ENCODE results near the gene MET. TPM values are rescaled to one million over a fixed set of nuclear protein-coding genes. Genes with fewer than 3 reads are reported as not detected.
A peak's percentile ranks its signal among the peaks of the same experiment; 100 is the strongest.

Gene MET
- total RNA-seq, 1 experiment from 2014 or later: 200 TPM

GRCh38 chr7:116689790-116690259 is 17.8 kb downstream of the MET start:
- ChIA-PET CTCF (no interaction called here), RAD21 (ENCODE audit: low non-redundant PET in 1 of 2, low total read pairs in 2 of 2, uncharacterized antibody in 2 of 2, unreplicated experiment in 2 of 2) (no interaction called here), POLR2A (interaction anchor here (0.9 kb wide), 1 partner anchor 16 kb away, joined by 3 read pairs; no protein-coding TSS in a partner anchor)
- peak; percentile 88 for TF ChIP-seq SP1 (IDR thresholded peaks at IDR 0.05; ENCODE audit: low read depth)
- peak; percentile 18 for TF ChIP-seq YY1 (IDR thresholded peaks at IDR 0.05; ENCODE audit: extremely low read depth, insufficient replicate concordance, low read depth, low read length)
- TF ChIP-seq FOSL1 (IDR thresholded peaks at IDR 0.05; ENCODE audit: low read depth): peak; percentile 59
- TF ChIP-seq CEBPB (IDR thresholded peaks at IDR 0.05; ENCODE audit: low read depth): peak; percentile 56; the same call in 1 of the 2 replicates
- no peak for TF ChIP-seq EZH2 (IDR thresholded peaks at IDR 0.05)
- TF ChIP-seq MAX (IDR thresholded peaks at IDR 0.05): 0 out of 2 replicates have a peak, but pooled peaks have one; percentile 15
- peak; percentile 78 for TF ChIP-seq JUND (IDR thresholded peaks at IDR 0.05)
- no peak for TF ChIP-seq EGR1 (IDR thresholded peaks at IDR 0.05; ENCODE audit: low read depth)
- 0 out of 2 replicates have a peak, but pooled peaks have one; percentile 15 for TF ChIP-seq RAD21 (IDR thresholded peaks at IDR 0.05; ENCODE audit: low read depth)
- Histone ChIP-seq H2AFZ (ENCODE audit: low read depth, low read length, poor library complexity, severe bottlenecking) (no peak overlapping the region), H3K27me3 (ENCODE audit: insufficient read depth, low read length) (no peaks in the 10 kb centered on the region), H3K4me2 (ENCODE audit: low read length) (peak overlapping the region; percentile 71), H4K20me1 (ENCODE audit: insufficient read depth) (no peaks in the 10 kb centered on the region), H3K4me3 (replicated peaks in 1 of 2; ENCODE audit: low read depth in 1 of 2, low read length in 2 of 2) (peak overlapping the region in 1 of 2 experiments; percentile 6; a peak in 1 of 4 replicates), H3K9me2 (ENCODE audit: insufficient read depth) (no peaks in the 10 kb centered on the region), H3K9ac (ENCODE audit: low read length) (peak overlapping the region; percentile 64), H3K27ac (ENCODE audit: low read depth, low read length) (peak overlapping the region; percentile 92), H3K4me1 (ENCODE audit: control insufficient read depth in 1 of 2, insufficient read depth in 2 of 2, low read length in 2 of 2) (peaks cover 90 to 100% of the 10 kb centered on the region in 2 experiments), H3K9me3 (ENCODE audit: control insufficient read depth in 1 of 2, insufficient read depth in 1 of 2, low read depth in 1 of 2, low read length in 2 of 2) (no peaks in the 10 kb centered on the region), H3K36me3 (ENCODE audit: control insufficient read depth in 1 of 2, insufficient read depth in 2 of 2, low read length in 2 of 2) (peaks cover 1 to 22% of the 10 kb centered on the region in 2 experiments; a peak in 2 of 4 replicates), H3K79me2 (ENCODE audit: insufficient read depth, low read length) (peaks cover 100% of the 10 kb centered on the region)
- BruUV-seq (replicated peaks): no TSS peak
- no peak for DNase-seq (ENCODE audit: low read depth, low spot score)
- ATAC-seq: peak; percentile 41
- intact Hi-C loops (cut with micrococcal nuclease): loop anchor here (5.0 kb wide), 2 partner anchors 87 to 112 kb away; no protein-coding TSS in a partner anchor

GRCh38 chr7:116691664-116692063 is 19.7 kb downstream of the MET start:
- H2AFZ ChIP-seq (ENCODE audit: low read depth, low read length, poor library complexity, severe bottlenecking): no peak overlapping the region
- BruUV-seq (replicated peaks): no TSS peak
- ChIA-PET CTCF (interaction anchor here (1.2 to 1.3 kb wide), 2 partner anchors 9 to 35 kb away, joined by 3 read pairs; no protein-coding TSS in a partner anchor), POLR2A (interaction anchor here (1.3 to 2.4 kb wide), 3 partner anchors 9 to 17 kb away, joined by 3 to 9 read pairs (median 3); no protein-coding TSS in a partner anchor), RAD21 (ENCODE audit: low non-redundant PET in 1 of 2, low total read pairs in 2 of 2, uncharacterized antibody in 2 of 2, unreplicated experiment in 2 of 2) (no interaction called here)
- DNase-seq (ENCODE audit: low read depth, low spot score): no peak
- H3K9ac ChIP-seq (ENCODE audit: low read length): peak overlapping the region; percentile 54
- intact Hi-C loops (cut with micrococcal nuclease): loop anchor here (5.0 kb wide), 1 partner anchor 86 kb away; no protein-coding TSS in a partner anchor
- H4K20me1 ChIP-seq (ENCODE audit: insufficient read depth): no peaks in the 10 kb centered on the region
- peak overlapping the region; percentile 92 for H3K27ac ChIP-seq (ENCODE audit: low read depth, low read length)
- peaks cover 91 to 100% of the 10 kb centered on the region in 2 experiments for H3K4me1 ChIP-seq (ENCODE audit: control insufficient read depth in 1 of 2, insufficient read depth in 2 of 2, low read length in 2 of 2)
- peaks cover 100% of the 10 kb centered on the region for H3K79me2 ChIP-seq (ENCODE audit: insufficient read depth, low read length)
- H3K4me3 ChIP-seq (replicated peaks in 1 of 2; ENCODE audit: low read depth in 1 of 2, low read length in 2 of 2): peak overlapping the region in 1 of 2 experiments; percentile 38; a peak in 1 of 4 replicates
- ATAC-seq: peak; percentile 50
- H3K4me2 ChIP-seq (ENCODE audit: low read length): peak overlapping the region; percentile 71
- no peaks in the 10 kb centered on the region for H3K27me3 ChIP-seq (ENCODE audit: insufficient read depth, low read length)
- H3K9me2 ChIP-seq (ENCODE audit: insufficient read depth): no peaks in the 10 kb centered on the region
- no peaks in the 10 kb centered on the region for H3K9me3 ChIP-seq (ENCODE audit: control insufficient read depth in 1 of 2, insufficient read depth in 1 of 2, low read depth in 1 of 2, low read length in 2 of 2)
- H3K36me3 ChIP-seq (ENCODE audit: control insufficient read depth in 1 of 2, insufficient read depth in 2 of 2, low read length in 2 of 2): peaks cover 11 to 41% of the 10 kb centered on the region in 2 experiments; a peak in 3 of 4 replicates
- TF ChIP-seq SRF (IDR thresholded peaks at IDR 0.05; ENCODE audit: low read depth) (no peak), ZNF274 (IDR thresholded peaks at IDR 0.05; ENCODE audit: low read depth, low read length) (no peak), EGR1 (IDR thresholded peaks at IDR 0.05; ENCODE audit: low read depth) (0 out of 2 replicates have a peak, but pooled peaks have one; percentile 10), YY1 (IDR thresholded peaks at IDR 0.05; ENCODE audit: extremely low read depth, insufficient replicate concordance, low read depth, low read length) (peak; percentile 11), SP1 (IDR thresholded peaks at IDR 0.05; ENCODE audit: low read depth) (peak; percentile 63), MAX (IDR thresholded peaks at IDR 0.05) (peak; percentile 73; the same call in 1 of the 2 replicates), ZBTB33 (IDR thresholded peaks at IDR 0.05; ENCODE audit: extremely low read depth, insufficient replicate concordance, low read length) (no peak), SIN3A (IDR thresholded peaks at IDR 0.05; ENCODE audit: low read depth) (peak; percentile 57), EZH2 (IDR thresholded peaks at IDR 0.05) (no peak), FOSL1 (IDR thresholded peaks at IDR 0.05; ENCODE audit: low read depth) (peak; percentile 38), RAD21 (IDR thresholded peaks at IDR 0.05; ENCODE audit: low read depth) (0 out of 2 replicates have a peak, but pooled peaks have one; percentile 3), TCF7L2 (IDR thresholded peaks at IDR 0.05; ENCODE audit: borderline replicate concordance, extremely low read depth, insufficient read depth, insufficient read length) (no peak), CBX3 (IDR thresholded peaks at IDR 0.05; ENCODE audit: low read depth) (0 out of 2 replicates have a peak, but pooled peaks have one; percentile 43), JUND (IDR thresholded peaks at IDR 0.05) (peak; percentile 30; the same call in 1 of the 2 replicates)

Measured in HCT116 (cell line).